MM.1S (cell line): ENCODE measurements around the gene LAMP5.

Experiments used
- EZH2 ChIP-seq: fragments of 300-600 bp; sonication (generic); optimal IDR thresholded peaks from 2 replicates; pipeline ENCODE3; 2017; ENCODE audit warnings: low read depth, mild to moderate bottlenecking, antibody characterized with exemption, low read length, mixed read lengths
- TF ChIP-seq, protein P1 (sequence below): fragments of 300-600 bp; sonication (generic); IDR thresholded peaks from 2 replicates; pipeline ENCODE4 v1.5.1; 2016; ENCODE audit warnings: antibody characterized with exemption, low read length, mixed read lengths

DNA sequence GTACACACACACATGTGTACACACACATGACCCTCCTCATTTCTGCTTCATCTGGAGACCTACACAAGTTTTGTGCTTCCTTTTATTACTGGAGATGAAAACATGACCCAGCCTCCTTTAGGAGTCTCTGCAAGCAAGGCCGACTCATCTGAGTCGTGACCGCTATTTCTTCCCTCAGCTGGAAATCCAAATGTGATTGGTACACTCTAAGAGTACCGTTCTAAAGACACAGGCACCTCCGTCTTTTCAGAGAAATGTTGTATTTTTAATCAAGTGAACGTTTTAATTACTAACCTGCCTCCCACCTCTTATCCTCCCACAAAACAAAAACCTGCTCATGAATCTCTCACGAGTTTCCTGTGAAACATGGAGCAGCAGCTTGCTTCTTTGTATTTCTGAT, 63.0 kb downstream of the LAMP5 start:
- TF ChIP-seq, protein P1, sequence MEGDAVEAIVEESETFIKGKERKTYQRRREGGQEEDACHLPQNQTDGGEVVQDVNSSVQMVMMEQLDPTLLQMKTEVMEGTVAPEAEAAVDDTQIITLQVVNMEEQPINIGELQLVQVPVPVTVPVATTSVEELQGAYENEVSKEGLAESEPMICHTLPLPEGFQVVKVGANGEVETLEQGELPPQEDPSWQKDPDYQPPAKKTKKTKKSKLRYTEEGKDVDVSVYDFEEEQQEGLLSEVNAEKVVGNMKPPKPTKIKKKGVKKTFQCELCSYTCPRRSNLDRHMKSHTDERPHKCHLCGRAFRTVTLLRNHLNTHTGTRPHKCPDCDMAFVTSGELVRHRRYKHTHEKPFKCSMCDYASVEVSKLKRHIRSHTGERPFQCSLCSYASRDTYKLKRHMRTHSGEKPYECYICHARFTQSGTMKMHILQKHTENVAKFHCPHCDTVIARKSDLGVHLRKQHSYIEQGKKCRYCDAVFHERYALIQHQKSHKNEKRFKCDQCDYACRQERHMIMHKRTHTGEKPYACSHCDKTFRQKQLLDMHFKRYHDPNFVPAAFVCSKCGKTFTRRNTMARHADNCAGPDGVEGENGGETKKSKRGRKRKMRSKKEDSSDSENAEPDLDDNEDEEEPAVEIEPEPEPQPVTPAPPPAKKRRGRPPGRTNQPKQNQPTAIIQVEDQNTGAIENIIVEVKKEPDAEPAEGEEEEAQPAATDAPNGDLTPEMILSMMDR, result no peak
- TF ChIP-seq EZH2, result no peak
